Neuronal stem cell (in vitro differentiated cells): Measurements from ENCODE around the gene CPLX4.

Experiments
- DNase-seq: peaks from one replicate; pipeline ENCODE4 v3.0.0-alpha.2; 2013; ENCODE audit warnings: low spot score
- H2AFZ ChIP-seq: one replicate; pipeline ENCODE4 v1.6.1; 2013; ENCODE audit warnings: mild to moderate bottlenecking, low read length, inconsistent platforms
- H2AK5ac ChIP-seq: 2 replicates; pipeline ENCODE4 v1.6.1; 2013; ENCODE audit warnings: low read depth, mild to moderate bottlenecking, inconsistent platforms, low read length, moderate library complexity, mixed read lengths
- H2BK120ac ChIP-seq: 2 replicates; pipeline ENCODE4 v1.6.1; 2013; ENCODE audit warnings: low read depth, mild to moderate bottlenecking, inconsistent platforms, low read length, moderate library complexity, mixed read lengths
- H2BK12ac ChIP-seq: one replicate; pipeline ENCODE4 v1.6.1; 2013; ENCODE audit warnings: low read length, inconsistent platforms
- H2BK15ac ChIP-seq: 2 replicates; pipeline ENCODE4 v1.6.1; 2013; ENCODE audit warnings: mild to moderate bottlenecking, low read length, inconsistent platforms, mixed read lengths
- H2BK5ac ChIP-seq: one replicate; pipeline ENCODE4 v1.6.1; 2013; ENCODE audit warnings: inconsistent platforms, mild to moderate bottlenecking, low read length, moderate library complexity
- H3K14ac ChIP-seq: one replicate; pipeline ENCODE4 v1.6.1; 2013; ENCODE audit warnings: low read length, inconsistent platforms
- H3K18ac ChIP-seq: 2 replicates; pipeline ENCODE4 v1.6.1; 2013; ENCODE audit warnings: low read length, inconsistent platforms
- H3K23ac ChIP-seq: 2 replicates; pipeline ENCODE4 v1.6.1; 2013; ENCODE audit warnings: low read depth, mild to moderate bottlenecking, mixed read lengths, low read length, inconsistent platforms; ENCODE audit not compliant: poor library complexity
- H3K27ac ChIP-seq: replicated peaks from 3 replicates; pipeline ENCODE4 v1.5.1; 2013; ENCODE audit warnings: low read length, inconsistent platforms
- H3K27me3 ChIP-seq, 3 experiments: 2 replicates each; pipeline ENCODE4 v1.6.1; 2013; ENCODE audit warnings: low read length in 3 of 3, mild to moderate bottlenecking in 2 of 3, inconsistent platforms in 1 of 3, low read depth in 1 of 3, mixed read lengths in 1 of 3, moderate library complexity in 1 of 3; ENCODE audit not compliant: control insufficient read depth in 3 of 3, insufficient read depth in 3 of 3
- H3K36me3 ChIP-seq, 2 donors: replicated peaks in 1 of 2; 2 replicates each; pipeline ENCODE4 v1.6.1; 2013; ENCODE audit warnings: low read length in 2 of 2; ENCODE audit not compliant: control insufficient read depth in 2 of 2, insufficient read depth in 2 of 2
- H3K4ac ChIP-seq: 2 replicates; pipeline ENCODE4 v1.6.1; 2013; ENCODE audit warnings: inconsistent platforms, mild to moderate bottlenecking, low read length, moderate library complexity
- H3K4me1 ChIP-seq, 2 donors: 1 replicate in 1 of 2; 2 replicates in 1 of 2; pipeline ENCODE4 v1.6.1; 2013; ENCODE audit warnings: low read length in 2 of 2, low read depth in 1 of 2; ENCODE audit not compliant: control insufficient read depth in 2 of 2, insufficient read depth in 1 of 2
- H3K4me2 ChIP-seq: one replicate; pipeline ENCODE4 v1.6.1; 2013; ENCODE audit warnings: mild to moderate bottlenecking, low read length, inconsistent platforms; ENCODE audit not compliant: insufficient read depth, poor library complexity, severe bottlenecking
- H3K4me3 ChIP-seq, 2 donors: 2 replicates each; pipeline ENCODE4 v1.5.1; 2013; ENCODE audit warnings: low read length in 2 of 2, mild to moderate bottlenecking in 2 of 2, inconsistent platforms in 1 of 2, moderate library complexity in 1 of 2
- H3K79me1 ChIP-seq: one replicate; pipeline ENCODE4 v1.6.1; 2013; ENCODE audit warnings: low read depth, mild to moderate bottlenecking, inconsistent platforms, low read length, moderate library complexity
- H3K9ac ChIP-seq: one replicate; pipeline ENCODE4 v1.6.1; 2013; ENCODE audit warnings: mild to moderate bottlenecking, low read depth, low read length, inconsistent platforms; ENCODE audit not compliant: poor library complexity
- H3K9me3 ChIP-seq, 2 donors: replicated peaks in 1 of 2; 2 replicates each; pipeline versions ENCODE3 to v1.6.1; 2013; ENCODE audit warnings: low read length in 2 of 2, mild to moderate bottlenecking in 2 of 2, inconsistent platforms in 1 of 2, low read depth in 1 of 2, mixed read lengths in 1 of 2, moderate library complexity in 1 of 2; ENCODE audit not compliant: control insufficient read depth in 2 of 2, insufficient read depth in 1 of 2
- H4K8ac ChIP-seq: one replicate; pipeline ENCODE4 v1.6.1; 2013; ENCODE audit warnings: low read depth, mild to moderate bottlenecking, inconsistent platforms, low read length, moderate library complexity
- H4K91ac ChIP-seq: one replicate; pipeline ENCODE4 v1.6.1; 2013; ENCODE audit warnings: low read length, low read depth, mild to moderate bottlenecking, inconsistent platforms; ENCODE audit not compliant: poor library complexity
- WGBS, 2 donors: extraction: QIAGEN DNeasy Blood & Tissue Kit; methylation state at CpG; one replicate each; pipeline ENCODE4 v1.1.7; 2013; ENCODE audit warnings: missing lambda C conversion rate in 2 of 2, mixed read lengths in 1 of 2; ENCODE audit not compliant: insufficient read length in 2 of 2, insufficient replicate concordance in 1 of 2; ENCODE audit errors: extremely low coverage in 2 of 2; 5-methylcytosine and 5-hydroxymethylcytosine counted together

The CPLX4 gene

GRCh38 chr18:59308938-59309260 lies 9.6 kb downstream of the CPLX4 start:
- Histone ChIP-seq H3K14ac (no peak overlapping the region), H3K18ac (peak overlapping the region; percentile 95), H2BK12ac (no peak overlapping the region), H3K27ac (no peak overlapping the region), H3K4me1 (peaks cover 0 to 2% of the 10 kb centered on the region in 2 donors), H3K9me3 (peaks cover 0 to 2% of the 10 kb centered on the region in 2 donors), H3K23ac (no peak overlapping the region), H3K36me3 (no peaks in the 10 kb centered on the region), H2BK120ac (no peak overlapping the region), H3K79me1 (no peaks in the 10 kb centered on the region), H3K9ac (no peak overlapping the region), H2AFZ (peak overlapping the region; percentile 82), H3K4me3 (peak overlapping the region in 1 of 2 donors; percentile 65), H4K91ac (no peak overlapping the region), H3K4ac (no peak overlapping the region), H3K4me2 (peak overlapping the region; percentile 52), H2AK5ac (no peak overlapping the region), H2BK15ac (no peak overlapping the region), H4K8ac (no peak overlapping the region), H3K27me3 (peaks cover 0 to 70% (median 2%) of the 10 kb centered on the region in 3 experiments), H2BK5ac (no peak overlapping the region)
- no CpG with 5 or more reads among the region's 5 CpGs for WGBS, 2 donors
- no peak for DNase-seq

- DNase-seq = peak; percentile 68
- no peak overlapping the region for H3K14ac ChIP-seq
- H3K9ac ChIP-seq = no peak overlapping the region
- H3K79me1 ChIP-seq = no peaks in the 10 kb centered on the region
- peak overlapping the region; percentile 52 for H3K4me2 ChIP-seq
- no peak overlapping the region for H3K23ac ChIP-seq
- peaks cover 0 to 2% of the 10 kb centered on the region in 2 donors for H3K9me3 ChIP-seq
- H3K4me1 ChIP-seq = peaks cover 0 to 4% of the 10 kb centered on the region in 2 donors
- H4K91ac ChIP-seq = no peak overlapping the region
- no peak overlapping the region for H2BK120ac ChIP-seq
- H4K8ac ChIP-seq = no peak overlapping the region
- no peak overlapping the region for H2BK12ac ChIP-seq
- H3K27ac ChIP-seq = no peak overlapping the region
- no peak overlapping the region for H2BK5ac ChIP-seq
- no peak overlapping the region for H2BK15ac ChIP-seq
- no peak overlapping the region for H2AK5ac ChIP-seq
- H3K27me3 ChIP-seq = peaks cover 0 to 70% (median 2%) of the 10 kb centered on the region in 3 experiments
- WGBS, 2 donors = no CpG with 5 or more reads among the region's 46 CpGs
- H3K36me3 ChIP-seq = no peaks in the 10 kb centered on the region
- no peak overlapping the region for H3K4ac ChIP-seq
- H3K4me3 ChIP-seq = peak overlapping the region in 1 of 2 donors; percentile 65
- H2AFZ ChIP-seq = peak overlapping the region; percentile 82
- H3K18ac ChIP-seq = peak overlapping the region; percentile 95
Observed at GRCh38 chr18:59308248-59308937, 10.1 kb downstream of the CPLX4 start.

GRCh38 chr18:59306640-59307039 lies 11.8 kb downstream of the CPLX4 start:
- no CpG with 5 or more reads among the region's 6 CpGs for WGBS, 2 donors
- Histone ChIP-seq H4K91ac (no peak overlapping the region), H3K9me3 (peaks cover 0 to 1% of the 10 kb centered on the region in 2 donors), H3K79me1 (no peaks in the 10 kb centered on the region), H3K4me1 (peaks cover 0 to 8% of the 10 kb centered on the region in 2 donors), H3K4me3 (no peak overlapping the region), H2BK5ac (no peak overlapping the region), H3K4me2 (no peak overlapping the region), H3K4ac (no peak overlapping the region), H2BK120ac (no peak overlapping the region), H3K9ac (no peak overlapping the region), H3K27me3 (peaks cover 0 to 76% (median 1%) of the 10 kb centered on the region in 3 experiments), H3K23ac (no peak overlapping the region), H4K8ac (no peak overlapping the region), H3K14ac (no peak overlapping the region), H2BK15ac (no peak overlapping the region), H3K18ac (no peak overlapping the region), H3K36me3 (no peaks in the 10 kb centered on the region), H2AFZ (no peak overlapping the region), H2BK12ac (no peak overlapping the region), H3K27ac (no peak overlapping the region), H2AK5ac (no peak overlapping the region)
- no peak for DNase-seq

- DNase-seq = no peak
- Histone ChIP-seq H3K9ac (no peak overlapping the region), H2AFZ (no peak overlapping the region)
Observed at GRCh38 chr18:59305295-59305694, 13.2 kb downstream of the CPLX4 start.

More at GRCh38 chr18:59305295-59305694, 13.2 kb downstream of the CPLX4 start:
- no CpG with 5 or more reads among the region's 4 CpGs for WGBS, 2 donors
- Histone ChIP-seq H3K36me3 (no peaks in the 10 kb centered on the region), H3K18ac (no peak overlapping the region), H2BK15ac (no peak overlapping the region), H3K23ac (no peak overlapping the region), H3K4me2 (no peak overlapping the region), H4K91ac (no peak overlapping the region), H3K4me3 (no peak overlapping the region), H2BK12ac (peak overlapping the region; percentile 49), H3K4me1 (peaks cover 0 to 8% of the 10 kb centered on the region in 2 donors), H3K14ac (no peak overlapping the region), H4K8ac (no peak overlapping the region), H3K9me3 (no peaks in the 10 kb centered on the region), H2BK5ac (no peak overlapping the region), H2BK120ac (no peak overlapping the region), H3K27me3 (peaks cover 0 to 74% (median 0%) of the 10 kb centered on the region in 3 experiments), H3K4ac (no peak overlapping the region), H3K79me1 (no peaks in the 10 kb centered on the region), H2AK5ac (peak overlapping the region; percentile 21), H3K27ac (no peak overlapping the region)
